Ishikawa (cell line): ENCODE measurements around the gene SF3A1.

Experiments used
- CEBPB ChIP-seq: IDR thresholded peaks from 2 replicates; pipeline ENCODE4 v1.6.1; 2012
- CREB1 ChIP-seq: IDR thresholded peaks from 2 replicates; pipeline ENCODE4 v1.6.1; 2012; ENCODE audit warnings: low read depth
- EGR1 ChIP-seq: IDR thresholded peaks from 2 replicates; pipeline ENCODE4 v1.6.1; 2012
- EP300 ChIP-seq: IDR thresholded peaks from 2 replicates; pipeline ENCODE4 v1.6.1; 2012; ENCODE audit warnings: borderline replicate concordance
- FOXM1 ChIP-seq: IDR thresholded peaks from 2 replicates; pipeline ENCODE4 v1.6.1; 2012; ENCODE audit warnings: low read depth, borderline replicate concordance
- MAX ChIP-seq: IDR thresholded peaks from 2 replicates; pipeline ENCODE4 v1.6.1; 2012
- NFIC ChIP-seq: IDR thresholded peaks from 2 replicates; pipeline ENCODE4 v1.6.1; 2012
- RAD21 ChIP-seq: IDR thresholded peaks from 2 replicates; pipeline ENCODE4 v1.6.1; 2012; ENCODE audit warnings: low read depth
- REST ChIP-seq: IDR thresholded peaks from 2 replicates; pipeline ENCODE4 v1.6.1; 2012; ENCODE audit warnings: low read depth, mild to moderate bottlenecking
- TAF1 ChIP-seq: IDR thresholded peaks from 2 replicates; pipeline ENCODE4 v1.6.1; 2012; ENCODE audit warnings: low read depth, mild to moderate bottlenecking
- TCF12 ChIP-seq: IDR thresholded peaks from 2 replicates; pipeline ENCODE4 v1.6.1; 2012; ENCODE audit warnings: low read depth
- TEAD4 ChIP-seq: IDR thresholded peaks from 2 replicates; pipeline ENCODE4 v1.6.1; 2012
- USF1 ChIP-seq: IDR thresholded peaks from 2 replicates; pipeline ENCODE4 v1.6.1; 2012
- YY1 ChIP-seq: IDR thresholded peaks from 2 replicates; pipeline ENCODE4 v1.6.1; 2012; ENCODE audit warnings: low read depth
- ZBTB7A ChIP-seq: IDR thresholded peaks from 2 replicates; pipeline ENCODE4 v1.6.1; 2012; ENCODE audit warnings: low read depth

Gene SF3A1

GRCh38 chr22:30304495-30305244 is 52.0 kb downstream of the SF3A1 start:
- peak; percentile 79 for TF ChIP-seq TEAD4
- no peak for TF ChIP-seq CREB1
- TF ChIP-seq CEBPB: peak; percentile 2; the same call in 1 of the 2 replicates
- TF ChIP-seq TAF1: no peak
- peak; percentile 92 for TF ChIP-seq NFIC
- 0 out of 2 replicates have a peak, but pooled peaks have one; percentile 35 for TF ChIP-seq MAX
- no peak for TF ChIP-seq USF1
- no peak; the same call in 1 of the 2 replicates for TF ChIP-seq YY1
- peak; percentile 84 for TF ChIP-seq TCF12
- TF ChIP-seq RAD21: no peak; the same call in 1 of the 2 replicates
- TF ChIP-seq FOXM1: no peak; the same call in 1 of the 2 replicates
- TF ChIP-seq ZBTB7A: no peak
- TF ChIP-seq EP300: peak; percentile 81; the same call in 1 of the 2 replicates
- TF ChIP-seq REST: no peak
- TF ChIP-seq EGR1: no peak

GRCh38 chr22:30302810-30303138 is 53.9 kb downstream of the SF3A1 start:
- TF ChIP-seq TAF1 (no peak), EGR1 (no peak), USF1 (no peak), YY1 (no peak), TEAD4 (no peak), EP300 (no peak), NFIC (no peak), ZBTB7A (no peak)

GRCh38 chr22:30301995-30302809 is 54.5 kb downstream of the SF3A1 start:
- TF ChIP-seq TCF12 (peak; percentile 52; the same call in 1 of the 2 replicates), RAD21 (peak; percentile 13; the same call in 1 of the 2 replicates), REST (no peak), USF1 (no peak), EP300 (peak; percentile 66; the same call in 1 of the 2 replicates), FOXM1 (no peak), CREB1 (no peak), YY1 (no peak), ZBTB7A (no peak), EGR1 (no peak), TEAD4 (peak; percentile 84), TAF1 (no peak), NFIC (peak; percentile 66; the same call in 1 of the 2 replicates)

GRCh38 chr22:30299322-30299721 is 57.4 kb downstream of the SF3A1 start:
- no peak for TF ChIP-seq CREB1
- no peak for TF ChIP-seq TAF1
- TF ChIP-seq ZBTB7A: no peak
- no peak for TF ChIP-seq TEAD4
- TF ChIP-seq RAD21: no peak
- no peak for TF ChIP-seq NFIC
- no peak for TF ChIP-seq EP300
- no peak for TF ChIP-seq REST
- TF ChIP-seq CEBPB: no peak
- TF ChIP-seq EGR1: no peak
- no peak for TF ChIP-seq FOXM1
- no peak for TF ChIP-seq YY1
- TF ChIP-seq USF1: no peak
- TF ChIP-seq TCF12: no peak
- TF ChIP-seq MAX: no peak
